IPS-11a (cell line): Measurements from ENCODE around the gene SNRPF.

Source experiments
- H3K4me3 ChIP-seq: one replicate; pipeline ENCODE4 v1.5.1; 2013; ENCODE audit warnings: low read depth, low read length, control low read depth

The SNRPF gene

DNA sequence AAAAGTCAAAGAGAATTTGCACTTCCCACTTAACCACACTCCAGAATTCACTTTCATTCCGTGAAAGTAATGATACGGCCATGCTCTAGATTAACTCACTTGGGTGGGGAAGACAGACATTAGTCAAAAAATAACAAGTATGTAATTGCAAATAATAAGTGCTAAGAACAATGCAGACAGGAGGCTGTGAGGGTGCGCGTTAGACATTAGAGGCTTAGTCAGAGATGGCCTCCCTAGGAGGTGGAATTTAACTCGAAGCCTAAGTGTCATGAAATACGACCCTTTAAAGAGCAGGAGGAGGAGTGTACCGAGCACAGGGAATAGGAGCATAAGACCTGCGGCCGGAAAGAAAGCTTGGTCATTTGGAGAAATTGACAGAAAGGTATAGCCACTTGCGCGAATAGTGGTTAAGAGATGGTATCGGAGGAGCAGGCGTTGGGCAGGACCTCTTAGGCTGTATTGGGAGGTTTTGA lies 628 bp downstream of the SNRPF start:
- peak overlapping the region; percentile 97 for H3K4me3 ChIP-seq

DNA sequence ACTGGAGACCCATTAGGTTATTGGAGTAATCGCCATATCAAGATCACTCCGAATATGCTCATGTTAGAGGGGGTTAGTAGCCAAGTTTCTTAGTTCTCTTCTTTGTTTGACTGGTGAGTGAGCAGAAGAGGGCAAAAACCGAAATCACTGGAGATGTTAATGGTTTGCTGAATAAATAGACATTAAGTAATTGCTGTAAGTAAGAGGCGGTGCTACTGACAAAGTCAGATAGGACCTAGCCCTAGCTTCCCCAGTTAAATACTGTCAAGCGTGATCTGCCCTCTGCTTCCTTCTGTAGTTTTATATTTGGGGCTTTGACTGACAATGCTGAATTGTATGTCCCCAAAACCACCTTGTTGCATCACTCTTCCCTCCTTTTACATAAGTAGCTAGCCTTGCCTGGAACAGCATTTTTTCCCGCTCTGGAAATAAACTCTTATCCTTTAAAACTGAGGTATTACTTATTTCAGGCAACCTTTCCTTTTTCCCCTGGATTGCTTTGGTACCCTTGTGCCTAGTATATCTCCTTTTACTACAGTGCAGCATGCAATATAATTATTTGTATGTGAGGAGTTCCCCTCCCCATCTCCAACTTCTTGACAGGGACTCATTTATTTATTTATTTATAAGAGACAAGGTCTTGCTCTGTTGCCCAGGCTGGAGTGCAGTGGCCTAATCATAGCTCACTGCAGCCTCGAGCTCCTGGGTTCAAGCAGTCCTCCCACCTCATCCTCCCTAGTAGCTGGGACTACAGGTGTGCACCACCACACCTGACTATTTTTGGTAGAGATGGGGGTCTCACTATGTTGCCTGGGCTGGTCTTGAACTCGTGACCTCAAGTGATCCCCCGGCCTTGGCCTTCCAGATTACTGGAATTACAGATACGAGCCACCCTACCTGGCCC lies 1.4 kb downstream of the SNRPF start:
- peak overlapping the region; percentile 97 for H3K4me3 ChIP-seq

GRCh38 chr12:95862038-95862437 lies 3.3 kb downstream of the SNRPF start:
- H3K4me3 ChIP-seq, result no peak overlapping the region

- no peak overlapping the region for H3K4me3 ChIP-seq
Observed at GRCh38 chr12:95863337-95863736, 4.6 kb downstream of the SNRPF start.

- H3K4me3 ChIP-seq, result no peak overlapping the region
Observed at GRCh38 chr12:95870897-95871296, 12.1 kb downstream of the SNRPF start.

GRCh38 chr12:95874452-95874851 lies 15.7 kb downstream of the SNRPF start:
- H3K4me3 ChIP-seq, result no peak overlapping the region

DNA sequence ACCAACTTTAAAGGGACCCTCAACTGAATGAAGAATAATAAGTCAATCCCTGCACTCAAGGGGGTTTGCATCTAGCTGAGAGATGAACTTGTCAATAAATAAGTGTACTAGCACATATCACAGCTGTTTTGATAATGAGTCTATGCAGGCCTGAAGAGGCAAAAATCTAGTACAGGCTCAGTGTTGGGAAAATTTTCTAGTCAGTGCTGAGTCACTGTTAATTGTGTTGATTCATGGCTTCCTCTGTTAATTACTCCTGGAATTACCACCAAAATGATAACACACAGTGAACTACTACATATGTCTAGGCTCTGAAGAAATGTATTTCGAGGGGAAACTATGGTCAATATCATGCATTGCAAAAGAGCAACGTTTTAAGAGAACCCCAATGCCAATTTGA lies 18.9 kb downstream of the SNRPF start:
- H3K4me3 ChIP-seq, result no peak overlapping the region

GRCh38 chr12:95880895-95881294 lies 22.1 kb downstream of the SNRPF start:
- H3K4me3 ChIP-seq, result no peak overlapping the region

- no peak overlapping the region for H3K4me3 ChIP-seq
Observed at GRCh38 chr12:95881331-95881955, 22.7 kb downstream of the SNRPF start.

DNA sequence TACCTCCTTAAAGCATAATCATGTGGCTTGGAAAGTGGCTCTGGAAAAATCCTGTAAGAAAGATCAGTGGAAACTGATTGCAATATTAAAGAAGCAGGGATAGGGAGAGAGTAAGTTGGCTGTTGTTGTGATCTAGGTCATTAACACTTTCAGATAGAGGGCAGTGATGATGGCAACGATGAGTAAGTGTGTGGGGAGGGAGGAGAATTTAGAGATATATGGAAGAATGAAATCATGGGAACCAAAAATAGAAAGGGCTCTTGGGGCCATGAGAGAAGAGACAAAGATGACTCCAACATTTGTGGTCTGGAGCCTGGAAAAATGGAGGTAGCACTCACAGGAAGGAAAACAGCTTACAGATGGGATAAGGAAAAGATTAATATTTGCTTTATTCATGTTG lies 23.3 kb downstream of the SNRPF start:
- H3K4me3 ChIP-seq, result no peak overlapping the region

GRCh38 chr12:95882873-95883272 lies 24.1 kb downstream of the SNRPF start:
- no peak overlapping the region for H3K4me3 ChIP-seq

- H3K4me3 ChIP-seq, result no peak overlapping the region
Observed at GRCh38 chr12:95884998-95885397, 26.2 kb downstream of the SNRPF start.

- H3K4me3 ChIP-seq, result no peak overlapping the region
Observed at GRCh38 chr12:95887311-95887710, 28.6 kb downstream of the SNRPF start.

DNA sequence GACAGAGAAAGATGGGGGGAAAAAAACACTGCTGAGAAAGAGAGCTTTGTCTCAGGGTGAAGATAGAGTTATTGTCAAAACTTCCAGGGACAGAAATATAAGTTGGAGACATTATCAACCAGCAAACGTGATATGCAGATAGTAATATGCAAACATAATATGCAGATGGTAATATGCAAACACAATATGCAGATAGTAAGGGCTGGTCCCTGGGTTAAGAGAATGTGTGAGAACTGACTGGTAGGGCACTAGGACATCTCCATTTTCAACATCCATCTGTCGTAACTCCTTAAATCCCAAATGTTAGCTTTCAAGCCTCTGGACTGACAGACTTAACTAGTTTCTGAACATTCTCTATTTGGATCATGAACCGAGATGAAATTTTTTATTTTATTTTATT lies 32.2 kb downstream of the SNRPF start:
- H3K4me3 ChIP-seq, result no peak overlapping the region

GRCh38 chr12:95896846-95897245 lies 38.1 kb downstream of the SNRPF start:
- H3K4me3 ChIP-seq, result no peak overlapping the region

GRCh38 chr12:95898081-95898480 lies 39.3 kb downstream of the SNRPF start:
- H3K4me3 ChIP-seq, result no peak overlapping the region

- H3K4me3 ChIP-seq, result no peak overlapping the region
Observed at GRCh38 chr12:95908573-95908972, 49.8 kb downstream of the SNRPF start.

DNA sequence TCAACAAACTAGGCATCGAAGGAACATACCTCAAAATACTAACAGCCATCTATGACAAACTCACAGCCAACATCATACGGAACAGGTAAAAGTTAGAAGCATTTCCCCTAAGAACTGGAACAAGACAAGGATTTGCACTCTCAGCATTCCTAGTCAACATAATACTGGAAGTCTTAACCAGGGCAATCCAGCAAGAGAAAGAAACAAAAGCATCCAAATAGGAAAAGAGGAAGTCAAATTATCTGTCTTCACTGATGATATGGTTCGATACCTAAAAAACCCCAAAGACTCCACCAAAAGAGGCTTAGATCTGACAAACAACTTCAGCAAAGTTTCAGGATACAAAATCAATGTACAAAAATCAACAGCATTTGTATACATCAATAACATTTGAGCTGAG lies 51.1 kb downstream of the SNRPF start:
- H3K4me3 ChIP-seq, result no peak overlapping the region
